Liver (tissue), 9 donors: ENCODE measurements around the gene SLC6A3. TPM values are rescaled to one million over a fixed set of nuclear protein-coding genes. Genes with fewer than 3 reads are reported as not detected.

Experiments
- DNase-seq: peaks from one replicate; pipeline ENCODE4 v3.0.0-alpha.2; 2017; ENCODE audit warnings: low spot score
- H3K27ac ChIP-seq, 2 donors: one replicate each; pipeline ENCODE4 v1.7.0; 2013; ENCODE audit warnings: inconsistent platforms in 2 of 2, low read length in 2 of 2, control low read depth in 1 of 2, low read depth in 1 of 2, mild to moderate bottlenecking in 1 of 2
- H3K27me3 ChIP-seq, 4 donors: one replicate each; pipeline versions ENCODE4 v1.6.1 to v1.7.0; 2013; ENCODE audit warnings: low read length in 3 of 4, inconsistent platforms in 1 of 4, mild to moderate bottlenecking in 1 of 4, moderate library complexity in 1 of 4; ENCODE audit not compliant: control insufficient read depth in 4 of 4, insufficient read depth in 4 of 4
- H3K36me3 ChIP-seq, 4 donors: one replicate each; pipeline versions ENCODE4 v1.6.1 to v1.7.0; 2013; ENCODE audit warnings: low read length in 3 of 4, mild to moderate bottlenecking in 3 of 4, low read depth in 1 of 4, moderate library complexity in 1 of 4; ENCODE audit not compliant: control insufficient read depth in 4 of 4, insufficient read depth in 3 of 4
- H3K4me1 ChIP-seq, 4 donors: one replicate each; pipeline versions ENCODE4 v1.6.1 to v1.7.0; 2013; ENCODE audit warnings: low read length in 3 of 4, mild to moderate bottlenecking in 3 of 4, moderate library complexity in 1 of 4; ENCODE audit not compliant: control insufficient read depth in 4 of 4, insufficient read depth in 4 of 4
- H3K4me3 ChIP-seq, 3 donors: one replicate each; pipeline versions ENCODE4 v1.6.1 to v1.7.0; 2013; ENCODE audit warnings: low read length in 3 of 3, control low read depth in 1 of 3, low read depth in 1 of 3, mild to moderate bottlenecking in 1 of 3
- H3K9ac ChIP-seq, 2 donors: one replicate each; pipeline ENCODE4 v1.7.0; 2013; ENCODE audit warnings: low read length in 2 of 2, mild to moderate bottlenecking in 2 of 2, moderate library complexity in 2 of 2, control low read depth in 1 of 2, low read depth in 1 of 2
- H3K9me3 ChIP-seq, 4 donors: one replicate each; pipeline versions ENCODE4 v1.6.1 to v1.7.0; 2013; ENCODE audit warnings: low read length in 3 of 4; ENCODE audit not compliant: control insufficient read depth in 4 of 4
- EGR1 ChIP-seq, 2 donors: IDR thresholded peaks; 2 replicates each; pipeline ENCODE4 v1.6.1; 2016 to 2018; ENCODE audit warnings: antibody characterized with exemption in 2 of 2, low read depth in 2 of 2
- FOXA1 ChIP-seq: IDR thresholded peaks from 2 replicates; pipeline ENCODE4 v1.6.1; 2016; ENCODE audit warnings: antibody characterized with exemption
- FOXA2 ChIP-seq: IDR thresholded peaks from 2 replicates; pipeline ENCODE4 v1.6.1; 2016; ENCODE audit warnings: antibody characterized with exemption
- GABPA ChIP-seq, 2 donors: IDR thresholded peaks in 1 of 2; conservative IDR thresholded peaks in 1 of 2; 2 replicates each; pipeline ENCODE4 v1.6.1; 2016; ENCODE audit warnings: antibody characterized with exemption in 2 of 2, mild to moderate bottlenecking in 1 of 2, moderate library complexity in 1 of 2
- HNF4A ChIP-seq, 2 donors: conservative IDR thresholded peaks; 2 replicates each; pipeline ENCODE4 v1.6.1; 2016; ENCODE audit warnings: antibody characterized with exemption in 2 of 2, mild to moderate bottlenecking in 2 of 2
- HNF4G ChIP-seq: IDR thresholded peaks from 2 replicates; pipeline ENCODE4 v1.6.1; 2016; ENCODE audit warnings: antibody characterized with exemption
- JUND ChIP-seq, 2 donors: IDR thresholded peaks; 2 replicates each; pipeline ENCODE4 v1.6.1; 2016; ENCODE audit warnings: antibody characterized with exemption in 2 of 2
- NR2F2 ChIP-seq: IDR thresholded peaks from 2 replicates; pipeline ENCODE4 v1.6.1; 2016; ENCODE audit warnings: antibody characterized with exemption
- RAD21 ChIP-seq, 2 donors: IDR thresholded peaks; 2 replicates each; pipeline ENCODE4 v1.6.1; 2016; ENCODE audit warnings: antibody characterized with exemption in 2 of 2, mild to moderate bottlenecking in 2 of 2
- RXRA ChIP-seq, 2 donors: IDR thresholded peaks; 2 replicates each; pipeline ENCODE4 v1.6.1; 2017 to 2018; ENCODE audit warnings: antibody characterized with exemption in 2 of 2, mild to moderate bottlenecking in 1 of 2
- SP1 ChIP-seq: IDR thresholded peaks from 2 replicates; pipeline ENCODE4 v1.6.1; 2018; ENCODE audit warnings: antibody characterized with exemption, mild to moderate bottlenecking
- TAF1 ChIP-seq: conservative IDR thresholded peaks from 2 replicates; pipeline ENCODE4 v1.6.1; 2016; ENCODE audit warnings: antibody characterized with exemption, mild to moderate bottlenecking
- YY1 ChIP-seq: IDR thresholded peaks from 2 replicates; pipeline ENCODE4 v1.6.1; 2016; ENCODE audit warnings: antibody characterized with exemption, mild to moderate bottlenecking
- WGBS: extraction: QIAGEN DNeasy Blood & Tissue Kit; methylation state at CpG from one replicate; pipeline ENCODE4 v1.1.7; 2013; 5-methylcytosine and 5-hydroxymethylcytosine counted together
- polyA plus RNA-seq, 2 donors: library from polyadenylated mRNA; stranded (reverse) in 1 of 2; unstranded in 1 of 2; fragments of 200-250 nt in 1 of 2; fragments of >200 nt in 1 of 2; fragmentation: Nextera tagmentation in 1 of 2; extraction: Ambion mirVana in 1 of 2; gene quantifications; one replicate each; pipeline versions ENCODE4 v1.2.1 to v1.2.3, GENCODE V29; 2013 to 2015
- total RNA-seq, 2 donors: library from RNA; depleted of rRNA; stranded (reverse); fragments of >200 nt; gene quantifications; one replicate each; pipeline ENCODE4 v1.2.3, GENCODE V29; 2014
- TF ChIP-seq, protein P1 (sequence below): IDR thresholded peaks from 2 replicates; pipeline ENCODE4 v1.6.1; 2016; ENCODE audit warnings: antibody characterized with exemption
- TF ChIP-seq, protein P2 (sequence below): IDR thresholded peaks from 2 replicates; pipeline ENCODE4 v1.6.1; 2016; ENCODE audit warnings: antibody characterized with exemption
- TF ChIP-seq, protein P3 (sequence below): IDR thresholded peaks from 2 replicates; pipeline ENCODE4 v1.6.1; 2016; ENCODE audit warnings: antibody characterized with exemption, mild to moderate bottlenecking
- TF ChIP-seq, protein P4 (sequence below): fragments of 150-350 bp; IDR thresholded peaks from 2 replicates; pipeline ENCODE4 v1.5.1; 2017; ENCODE audit warnings: improper control_type of control experiment, low read depth, low read length; ENCODE audit not compliant: missing input control
- TF ChIP-seq, protein P5 (sequence below): IDR thresholded peaks from 2 replicates; pipeline ENCODE4 v1.6.1; 2016; ENCODE audit warnings: antibody characterized with exemption
- donor health status: healthy.
- donor health status: healthy.
- donor health status: healthy.
- donor health status: healthy.
- donor health status: healthy.

Gene SLC6A3
- total and polyA plus RNA-seq, 4 donors = not detected

DNA sequence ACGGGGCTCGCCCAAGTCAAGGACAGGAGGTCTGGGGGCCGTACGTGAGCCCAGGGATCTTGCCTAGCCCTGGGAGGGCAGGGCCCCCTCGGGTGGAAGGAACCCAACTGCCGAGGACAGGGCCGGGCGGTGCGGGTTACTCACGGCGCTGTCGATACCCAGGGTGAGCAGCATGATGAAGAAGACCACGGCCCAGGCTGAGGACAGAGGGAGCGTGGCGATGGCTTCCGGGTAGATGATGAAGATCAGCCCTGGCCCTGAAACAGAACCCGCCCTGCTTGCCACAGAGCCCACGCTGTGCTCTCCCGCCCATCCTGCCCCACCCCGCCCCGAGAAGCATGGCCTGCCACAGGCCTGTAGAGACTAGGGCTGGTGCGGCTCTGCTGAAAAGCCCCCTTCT lies 34.1 kb downstream of the SLC6A3 start:
- DNase-seq = no peak
- 86% methylated on average over 22 of the region's 22 CpGs for WGBS
- Histone ChIP-seq H3K27me3 (peaks cover 0 to 5% (median 0%) of the 10 kb centered on the region in 4 donors), H3K4me1 (no peaks in the 10 kb centered on the region), H3K36me3 (no peaks in the 10 kb centered on the region), H3K4me3 (no peak overlapping the region), H3K9me3 (no peaks in the 10 kb centered on the region), H3K9ac (no peak overlapping the region), H3K27ac (no peak overlapping the region)
- TF ChIP-seq, protein P1, sequence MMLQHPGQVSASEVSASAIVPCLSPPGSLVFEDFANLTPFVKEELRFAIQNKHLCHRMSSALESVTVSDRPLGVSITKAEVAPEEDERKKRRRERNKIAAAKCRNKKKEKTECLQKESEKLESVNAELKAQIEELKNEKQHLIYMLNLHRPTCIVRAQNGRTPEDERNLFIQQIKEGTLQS = no peak
- TF ChIP-seq HNF4A (conservative IDR thresholded peaks at IDR 0.05) = no peak
- TF ChIP-seq RAD21 (IDR thresholded peaks at IDR 0.05) = no peak
- TF ChIP-seq SP1 = no peak
- TF ChIP-seq HNF4G = no peak
- TF ChIP-seq, protein P2, sequence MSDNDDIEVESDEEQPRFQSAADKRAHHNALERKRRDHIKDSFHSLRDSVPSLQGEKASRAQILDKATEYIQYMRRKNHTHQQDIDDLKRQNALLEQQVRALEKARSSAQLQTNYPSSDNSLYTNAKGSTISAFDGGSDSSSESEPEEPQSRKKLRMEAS = no peak
- no peak for TF ChIP-seq TAF1

DNA sequence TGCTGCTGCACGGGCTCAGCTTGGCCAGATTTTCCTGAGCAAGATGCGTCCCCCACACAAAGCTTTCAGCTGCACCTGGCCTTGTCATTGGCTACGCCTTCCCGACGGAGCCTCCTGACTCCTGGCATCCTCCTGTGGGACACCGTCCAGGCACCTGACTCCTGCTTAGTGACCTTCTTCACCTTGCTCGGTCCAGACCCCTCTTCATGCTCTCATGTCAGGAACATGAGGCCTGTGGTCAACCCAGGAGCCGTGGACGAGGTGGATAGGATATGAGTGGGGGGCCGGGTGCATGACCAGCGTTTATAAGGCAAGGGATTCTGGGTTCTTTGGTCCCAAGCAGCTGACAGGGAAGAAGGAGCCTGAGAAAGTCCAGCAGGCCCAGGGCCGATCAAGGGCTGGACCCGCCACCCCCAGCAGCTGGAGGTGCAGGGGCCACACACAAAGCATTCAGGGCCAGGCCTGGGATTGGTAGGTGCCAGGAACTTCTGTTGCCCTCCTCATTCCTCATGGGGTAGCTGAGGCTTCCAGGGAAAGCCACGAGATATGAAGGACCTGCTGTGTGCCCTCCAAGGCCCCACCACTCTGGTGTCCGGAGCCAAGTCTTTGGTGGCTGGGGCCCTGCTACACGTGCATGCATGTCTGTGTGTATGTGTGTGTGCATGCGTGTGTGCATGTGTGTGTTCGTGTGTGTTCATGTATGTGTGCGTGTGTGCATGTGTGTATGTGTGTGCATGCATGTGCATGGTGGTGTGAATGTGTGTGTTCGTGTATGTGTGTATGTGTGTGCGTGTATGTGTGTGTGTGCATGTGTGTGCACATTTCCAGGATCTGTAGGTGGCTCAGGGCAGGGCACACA lies 34.9 kb downstream of the SLC6A3 start:
- no peak for DNase-seq
- H3K9ac ChIP-seq = no peak overlapping the region
- no peaks in the 10 kb centered on the region for H3K9me3 ChIP-seq
- 82% methylated on average over 21 of the region's 21 CpGs for WGBS
- no peak overlapping the region for H3K27ac ChIP-seq
- H3K4me1 ChIP-seq = no peaks in the 10 kb centered on the region
- peaks cover 0 to 5% (median 0%) of the 10 kb centered on the region in 4 donors for H3K27me3 ChIP-seq
- TF ChIP-seq TAF1 (no peak), GABPA (IDR thresholded peaks at IDR 0.05 in 1 of 2, conservative IDR thresholded peaks at IDR 0.05 in 1 of 2) (no peak), FOXA2 (no peak), RXRA (IDR thresholded peaks at IDR 0.05) (no peak), EGR1 (IDR thresholded peaks at IDR 0.05; ENCODE audit: low read depth in 2 of 2) (no peak), JUND (IDR thresholded peaks at IDR 0.05) (no peak), NR2F2 (no peak), HNF4A (conservative IDR thresholded peaks at IDR 0.05) (no peak), HNF4G (no peak), SP1 (no peak), RAD21 (IDR thresholded peaks at IDR 0.05) (no peak), YY1 (no peak), FOXA1 (no peak)
- TF ChIP-seq, protein P3, sequence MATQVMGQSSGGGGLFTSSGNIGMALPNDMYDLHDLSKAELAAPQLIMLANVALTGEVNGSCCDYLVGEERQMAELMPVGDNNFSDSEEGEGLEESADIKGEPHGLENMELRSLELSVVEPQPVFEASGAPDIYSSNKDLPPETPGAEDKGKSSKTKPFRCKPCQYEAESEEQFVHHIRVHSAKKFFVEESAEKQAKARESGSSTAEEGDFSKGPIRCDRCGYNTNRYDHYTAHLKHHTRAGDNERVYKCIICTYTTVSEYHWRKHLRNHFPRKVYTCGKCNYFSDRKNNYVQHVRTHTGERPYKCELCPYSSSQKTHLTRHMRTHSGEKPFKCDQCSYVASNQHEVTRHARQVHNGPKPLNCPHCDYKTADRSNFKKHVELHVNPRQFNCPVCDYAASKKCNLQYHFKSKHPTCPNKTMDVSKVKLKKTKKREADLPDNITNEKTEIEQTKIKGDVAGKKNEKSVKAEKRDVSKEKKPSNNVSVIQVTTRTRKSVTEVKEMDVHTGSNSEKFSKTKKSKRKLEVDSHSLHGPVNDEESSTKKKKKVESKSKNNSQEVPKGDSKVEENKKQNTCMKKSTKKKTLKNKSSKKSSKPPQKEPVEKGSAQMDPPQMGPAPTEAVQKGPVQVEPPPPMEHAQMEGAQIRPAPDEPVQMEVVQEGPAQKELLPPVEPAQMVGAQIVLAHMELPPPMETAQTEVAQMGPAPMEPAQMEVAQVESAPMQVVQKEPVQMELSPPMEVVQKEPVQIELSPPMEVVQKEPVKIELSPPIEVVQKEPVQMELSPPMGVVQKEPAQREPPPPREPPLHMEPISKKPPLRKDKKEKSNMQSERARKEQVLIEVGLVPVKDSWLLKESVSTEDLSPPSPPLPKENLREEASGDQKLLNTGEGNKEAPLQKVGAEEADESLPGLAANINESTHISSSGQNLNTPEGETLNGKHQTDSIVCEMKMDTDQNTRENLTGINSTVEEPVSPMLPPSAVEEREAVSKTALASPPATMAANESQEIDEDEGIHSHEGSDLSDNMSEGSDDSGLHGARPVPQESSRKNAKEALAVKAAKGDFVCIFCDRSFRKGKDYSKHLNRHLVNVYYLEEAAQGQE = no peak
- TF ChIP-seq, protein P4, sequence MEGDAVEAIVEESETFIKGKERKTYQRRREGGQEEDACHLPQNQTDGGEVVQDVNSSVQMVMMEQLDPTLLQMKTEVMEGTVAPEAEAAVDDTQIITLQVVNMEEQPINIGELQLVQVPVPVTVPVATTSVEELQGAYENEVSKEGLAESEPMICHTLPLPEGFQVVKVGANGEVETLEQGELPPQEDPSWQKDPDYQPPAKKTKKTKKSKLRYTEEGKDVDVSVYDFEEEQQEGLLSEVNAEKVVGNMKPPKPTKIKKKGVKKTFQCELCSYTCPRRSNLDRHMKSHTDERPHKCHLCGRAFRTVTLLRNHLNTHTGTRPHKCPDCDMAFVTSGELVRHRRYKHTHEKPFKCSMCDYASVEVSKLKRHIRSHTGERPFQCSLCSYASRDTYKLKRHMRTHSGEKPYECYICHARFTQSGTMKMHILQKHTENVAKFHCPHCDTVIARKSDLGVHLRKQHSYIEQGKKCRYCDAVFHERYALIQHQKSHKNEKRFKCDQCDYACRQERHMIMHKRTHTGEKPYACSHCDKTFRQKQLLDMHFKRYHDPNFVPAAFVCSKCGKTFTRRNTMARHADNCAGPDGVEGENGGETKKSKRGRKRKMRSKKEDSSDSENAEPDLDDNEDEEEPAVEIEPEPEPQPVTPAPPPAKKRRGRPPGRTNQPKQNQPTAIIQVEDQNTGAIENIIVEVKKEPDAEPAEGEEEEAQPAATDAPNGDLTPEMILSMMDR = no peak
- TF ChIP-seq, protein P5, sequence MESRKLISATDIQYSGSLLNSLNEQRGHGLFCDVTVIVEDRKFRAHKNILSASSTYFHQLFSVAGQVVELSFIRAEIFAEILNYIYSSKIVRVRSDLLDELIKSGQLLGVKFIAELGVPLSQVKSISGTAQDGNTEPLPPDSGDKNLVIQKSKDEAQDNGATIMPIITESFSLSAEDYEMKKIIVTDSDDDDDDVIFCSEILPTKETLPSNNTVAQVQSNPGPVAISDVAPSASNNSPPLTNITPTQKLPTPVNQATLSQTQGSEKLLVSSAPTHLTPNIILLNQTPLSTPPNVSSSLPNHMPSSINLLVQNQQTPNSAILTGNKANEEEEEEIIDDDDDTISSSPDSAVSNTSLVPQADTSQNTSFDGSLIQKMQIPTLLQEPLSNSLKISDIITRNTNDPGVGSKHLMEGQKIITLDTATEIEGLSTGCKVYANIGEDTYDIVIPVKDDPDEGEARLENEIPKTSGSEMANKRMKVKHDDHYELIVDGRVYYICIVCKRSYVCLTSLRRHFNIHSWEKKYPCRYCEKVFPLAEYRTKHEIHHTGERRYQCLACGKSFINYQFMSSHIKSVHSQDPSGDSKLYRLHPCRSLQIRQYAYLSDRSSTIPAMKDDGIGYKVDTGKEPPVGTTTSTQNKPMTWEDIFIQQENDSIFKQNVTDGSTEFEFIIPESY = no peak
- TF ChIP-seq, protein P1 = no peak
- TF ChIP-seq, protein P2 = no peak
- H3K4me3 ChIP-seq = no peak overlapping the region
- no peaks in the 10 kb centered on the region for H3K36me3 ChIP-seq
